ENCODE measurements around the gene IL17RA. TPM values are rescaled to one million over a fixed set of nuclear protein-coding genes. Genes with fewer than 3 reads are reported as not detected.

Gene IL17RA
- total RNA-seq, 1 donor from 2014 or later: 49.8 TPM

DNA sequence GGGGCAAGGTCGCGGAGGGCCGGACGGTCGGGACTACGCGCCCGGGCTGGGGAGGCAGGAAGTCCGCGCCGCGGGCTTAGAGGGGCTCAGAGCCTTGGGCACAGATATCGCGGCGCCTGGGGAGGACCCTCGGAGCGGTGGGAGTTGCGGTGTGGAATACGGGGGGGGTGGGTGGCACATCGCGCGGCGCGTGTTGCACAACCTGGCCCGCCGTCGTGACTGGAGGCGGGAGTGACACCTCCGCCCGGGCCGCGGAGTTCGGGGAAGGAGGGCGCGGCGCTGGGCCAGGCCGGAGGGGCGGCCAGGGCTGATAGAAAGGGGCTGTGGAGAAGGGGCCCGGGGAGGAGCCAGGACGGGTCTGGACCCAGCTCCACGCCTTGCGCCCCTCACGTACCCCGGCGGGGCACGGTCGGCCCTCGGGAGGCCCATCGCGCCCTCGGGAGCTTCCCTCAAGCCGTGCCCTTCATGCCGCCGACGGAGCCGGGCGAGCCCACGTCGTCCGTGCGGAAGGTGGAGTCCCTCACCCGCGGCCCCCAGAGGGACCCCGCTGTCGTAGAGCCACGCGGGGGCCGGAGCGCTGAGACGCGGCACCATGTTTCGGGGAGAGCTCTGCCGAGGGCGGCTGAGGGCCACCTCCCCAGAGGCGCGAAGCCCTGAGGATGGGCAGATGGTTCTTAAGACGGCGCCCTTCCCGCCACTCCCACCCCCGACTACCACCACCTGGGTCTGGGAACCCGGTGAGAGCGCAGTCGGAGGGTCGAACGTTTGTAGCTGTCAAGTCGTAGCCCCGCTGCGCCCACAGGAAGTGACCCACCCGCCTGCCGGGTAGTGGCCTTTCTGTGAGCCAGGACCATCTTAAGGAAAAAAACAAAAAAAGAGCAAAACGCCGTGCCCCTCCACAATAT is 729 bp downstream of the IL17RA start:
- no peaks in the 10 kb centered on the region for H3K36me3 ChIP-seq
- peaks cover 31% of the 10 kb centered on the region for H3K4me1 ChIP-seq
- peak overlapping the region; percentile 95 for H3K27ac ChIP-seq
- DNase-seq: peak; percentile 83
- H3K4me3 ChIP-seq: peak overlapping the region; percentile 97
- intact Hi-C loops (cut with DNase I): no loop called here
- ATAC-seq: peak; percentile 65
- H3K27me3 ChIP-seq: no peaks in the 10 kb centered on the region
- no peaks in the 10 kb centered on the region for H3K9me3 ChIP-seq
- TF ChIP-seq, protein P1, sequence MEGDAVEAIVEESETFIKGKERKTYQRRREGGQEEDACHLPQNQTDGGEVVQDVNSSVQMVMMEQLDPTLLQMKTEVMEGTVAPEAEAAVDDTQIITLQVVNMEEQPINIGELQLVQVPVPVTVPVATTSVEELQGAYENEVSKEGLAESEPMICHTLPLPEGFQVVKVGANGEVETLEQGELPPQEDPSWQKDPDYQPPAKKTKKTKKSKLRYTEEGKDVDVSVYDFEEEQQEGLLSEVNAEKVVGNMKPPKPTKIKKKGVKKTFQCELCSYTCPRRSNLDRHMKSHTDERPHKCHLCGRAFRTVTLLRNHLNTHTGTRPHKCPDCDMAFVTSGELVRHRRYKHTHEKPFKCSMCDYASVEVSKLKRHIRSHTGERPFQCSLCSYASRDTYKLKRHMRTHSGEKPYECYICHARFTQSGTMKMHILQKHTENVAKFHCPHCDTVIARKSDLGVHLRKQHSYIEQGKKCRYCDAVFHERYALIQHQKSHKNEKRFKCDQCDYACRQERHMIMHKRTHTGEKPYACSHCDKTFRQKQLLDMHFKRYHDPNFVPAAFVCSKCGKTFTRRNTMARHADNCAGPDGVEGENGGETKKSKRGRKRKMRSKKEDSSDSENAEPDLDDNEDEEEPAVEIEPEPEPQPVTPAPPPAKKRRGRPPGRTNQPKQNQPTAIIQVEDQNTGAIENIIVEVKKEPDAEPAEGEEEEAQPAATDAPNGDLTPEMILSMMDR (IDR thresholded peaks at IDR 0.05): no peak

DNA sequence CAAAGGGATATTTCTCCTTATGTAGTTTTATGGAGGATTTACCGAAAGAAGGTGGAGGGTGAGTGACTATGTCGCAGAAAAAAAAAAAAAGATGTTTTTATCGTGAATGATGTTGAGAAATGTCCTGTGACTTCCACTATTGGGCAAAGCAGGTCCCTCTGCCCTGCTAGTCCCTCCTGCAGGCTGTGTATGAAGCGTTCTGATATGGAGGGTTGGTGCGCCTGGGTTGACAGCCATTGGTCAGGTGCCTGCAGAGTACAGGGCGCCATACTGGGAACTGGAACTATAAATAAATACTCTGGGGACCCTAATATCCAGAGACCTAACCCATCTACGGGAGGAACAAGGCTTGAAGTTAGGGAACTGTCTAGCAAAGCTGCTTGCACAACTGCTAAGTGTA is 1.5 kb downstream of the IL17RA start:
- no peaks in the 10 kb centered on the region for H3K27me3 ChIP-seq
- H3K9me3 ChIP-seq: no peaks in the 10 kb centered on the region
- TF ChIP-seq, protein P1 (IDR thresholded peaks at IDR 0.05): no peak
- peak; percentile 60 for DNase-seq
- peak overlapping the region; percentile 95 for H3K27ac ChIP-seq
- peak overlapping the region; percentile 97 for H3K4me3 ChIP-seq
- intact Hi-C loops (cut with DNase I): no loop called here
- no peaks in the 10 kb centered on the region for H3K36me3 ChIP-seq
- ATAC-seq: peak; percentile 23
- peaks cover 36% of the 10 kb centered on the region for H3K4me1 ChIP-seq

DNA sequence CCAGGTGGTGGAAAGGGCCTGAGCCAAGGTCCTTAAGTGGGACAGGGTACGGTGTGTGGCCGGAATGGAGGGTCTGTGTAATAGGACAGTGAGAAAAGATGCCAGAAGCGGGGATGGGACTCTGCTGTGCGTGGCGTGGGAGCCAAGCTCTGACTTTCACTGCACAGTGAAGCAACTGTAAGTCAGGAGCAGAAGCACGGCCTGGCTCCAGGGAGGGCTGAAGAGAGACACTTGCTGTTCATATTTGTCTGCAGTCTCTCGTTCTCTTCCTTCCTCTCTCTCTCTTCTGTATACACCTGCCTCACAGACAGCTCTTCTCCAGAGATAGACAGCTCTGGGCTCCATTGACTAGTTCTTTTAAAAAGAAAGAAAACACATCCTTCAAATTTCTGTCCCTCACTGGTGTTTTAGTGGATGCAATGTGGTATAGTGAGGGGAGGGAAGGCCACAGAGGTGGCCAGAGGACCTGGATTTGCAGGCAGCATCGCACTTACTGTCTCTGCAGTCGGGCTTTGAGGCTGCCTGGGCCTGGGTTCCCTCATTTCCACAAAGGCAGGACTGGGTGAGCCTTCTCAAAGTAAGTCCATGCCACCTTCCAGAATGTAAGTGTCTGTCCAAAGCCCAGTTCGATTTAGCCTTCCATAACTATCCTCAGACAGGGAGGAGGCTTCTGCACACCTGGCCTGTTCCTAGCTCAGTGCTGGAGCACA is 2.1 kb downstream of the IL17RA start:
- no peaks in the 10 kb centered on the region for H3K9me3 ChIP-seq
- H3K4me3 ChIP-seq: peak overlapping the region; percentile 97
- H3K27me3 ChIP-seq: no peaks in the 10 kb centered on the region
- TF ChIP-seq, protein P1 (IDR thresholded peaks at IDR 0.05): no peak
- no peaks in the 10 kb centered on the region for H3K36me3 ChIP-seq
- intact Hi-C loops (cut with DNase I): no loop called here
- peak overlapping the region; percentile 30 for H3K27ac ChIP-seq
- H3K4me1 ChIP-seq: peaks cover 36% of the 10 kb centered on the region
- no peak for ATAC-seq
- DNase-seq: peak; percentile 61

DNA sequence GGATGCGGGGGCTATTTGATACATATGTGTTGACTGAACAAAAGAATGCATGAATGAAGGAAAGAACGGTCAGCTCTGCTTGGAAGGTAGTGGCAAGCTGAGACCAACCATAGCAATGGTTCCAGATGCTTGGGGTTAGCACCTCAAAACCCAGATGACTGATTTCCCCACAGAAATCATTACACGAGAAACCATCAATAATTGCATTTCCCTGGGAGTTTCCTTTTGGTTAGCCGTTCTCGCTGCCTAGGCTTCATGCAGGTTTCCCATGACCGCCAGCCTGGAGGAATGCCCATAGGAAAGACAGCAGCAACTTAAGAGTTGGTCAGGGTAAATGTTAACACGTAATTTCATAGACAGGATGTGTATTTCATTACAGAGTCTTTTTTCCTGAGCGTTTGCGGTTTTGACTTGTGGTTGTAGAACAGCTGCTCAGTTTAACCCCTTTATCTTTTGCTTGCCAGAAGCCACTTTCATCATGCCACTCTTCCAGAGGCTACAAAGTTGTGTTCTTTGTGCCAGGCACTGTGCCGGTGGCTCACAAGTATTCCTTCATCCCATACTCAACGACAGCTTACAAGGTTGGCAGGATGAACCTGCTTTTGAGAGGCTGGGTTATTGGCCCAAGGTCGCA is 2.8 kb downstream of the IL17RA start:
- peak overlapping the region; percentile 30 for H3K27ac ChIP-seq
- intact Hi-C loops (cut with DNase I): no loop called here

DNA sequence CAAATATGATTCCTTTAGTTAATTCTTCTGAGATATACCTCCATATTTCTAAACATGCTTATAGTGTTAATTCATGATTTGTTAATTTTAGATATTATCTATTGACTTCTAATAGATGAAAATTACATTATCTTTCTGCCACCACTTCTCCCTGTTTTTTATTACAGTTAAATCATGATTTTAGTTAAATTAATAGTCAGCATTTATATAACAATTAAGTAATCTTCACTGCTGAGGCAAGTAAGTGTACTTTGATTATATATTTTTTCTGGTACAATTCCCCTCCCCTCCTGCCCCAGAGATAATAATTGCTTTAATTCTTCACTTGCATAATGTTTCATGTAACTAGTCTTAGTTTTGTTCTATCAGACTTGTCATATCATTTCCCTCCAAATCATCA is 5.8 kb downstream of the IL17RA start:
- H3K4me1 ChIP-seq: peaks cover 37% of the 10 kb centered on the region
- H3K36me3 ChIP-seq: no peaks in the 10 kb centered on the region
- DNase-seq (no peak), ATAC-seq (no peak)
- intact Hi-C loops (cut with DNase I): no loop called here
- TF ChIP-seq, protein P1 (IDR thresholded peaks at IDR 0.05): no peak
- no peak overlapping the region for H3K27ac ChIP-seq
- H3K4me3 ChIP-seq: no peak overlapping the region
- no peaks in the 10 kb centered on the region for H3K9me3 ChIP-seq
- no peaks in the 10 kb centered on the region for H3K27me3 ChIP-seq

More for the DNA sequence above, 2.8 kb downstream of the IL17RA start:
- ATAC-seq (no peak), DNase-seq (peak; percentile 26)
- Histone ChIP-seq H3K36me3 (no peaks in the 10 kb centered on the region), H3K27me3 (no peaks in the 10 kb centered on the region), H3K9me3 (no peaks in the 10 kb centered on the region), H3K4me1 (peaks cover 36% of the 10 kb centered on the region), H3K4me3 (peak overlapping the region; percentile 97)
- TF ChIP-seq, protein P1 (IDR thresholded peaks at IDR 0.05): no peak
